ENCODE results near the gene RALGPS2. TPM values are rescaled to one million over a fixed set of nuclear protein-coding genes. Genes with fewer than 3 reads are reported as not detected.

Gene RALGPS2, protein sequence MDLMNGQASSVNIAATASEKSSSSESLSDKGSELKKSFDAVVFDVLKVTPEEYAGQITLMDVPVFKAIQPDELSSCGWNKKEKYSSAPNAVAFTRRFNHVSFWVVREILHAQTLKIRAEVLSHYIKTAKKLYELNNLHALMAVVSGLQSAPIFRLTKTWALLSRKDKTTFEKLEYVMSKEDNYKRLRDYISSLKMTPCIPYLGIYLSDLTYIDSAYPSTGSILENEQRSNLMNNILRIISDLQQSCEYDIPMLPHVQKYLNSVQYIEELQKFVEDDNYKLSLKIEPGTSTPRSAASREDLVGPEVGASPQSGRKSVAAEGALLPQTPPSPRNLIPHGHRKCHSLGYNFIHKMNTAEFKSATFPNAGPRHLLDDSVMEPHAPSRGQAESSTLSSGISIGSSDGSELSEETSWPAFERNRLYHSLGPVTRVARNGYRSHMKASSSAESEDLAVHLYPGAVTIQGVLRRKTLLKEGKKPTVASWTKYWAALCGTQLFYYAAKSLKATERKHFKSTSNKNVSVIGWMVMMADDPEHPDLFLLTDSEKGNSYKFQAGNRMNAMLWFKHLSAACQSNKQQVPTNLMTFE
- 34.9 and 41.5 TPM in 2 replicates for total RNA-seq (2014; rRNA removed; shearing (Covaris generic))

- no peaks in the 10 kb centered on the region for H3K36me3 ChIP-seq
- peak within 1 kb of the TSS; percentile 69 for H3K27ac ChIP-seq
- H3K4me3 ChIP-seq: peak within 1 kb of the TSS; percentile 98
- H3K27me3 ChIP-seq: no peaks in the 10 kb centered on the region
- peaks cover 7% of the 10 kb centered on the region for H3K4me1 ChIP-seq
- peak; percentile 60 to 83 for DNase-seq
- no peaks in the 10 kb centered on the region for H3K9me3 ChIP-seq (replicated peaks)
Measured at GRCh38 chr1:178724728-178725465, at the start of gene RALGPS2. Gene RALGPS2 (plus strand): TSS chr1:178725244. CDS start chr1:178776765, 51,521 bp downstream.

GRCh38 chr1:178679237-178679636 lies 45.8 kb upstream of the RALGPS2 start:
- H3K27ac ChIP-seq: no peak overlapping the region
- no peaks in the 10 kb centered on the region for H3K36me3 ChIP-seq
- H3K4me3 ChIP-seq: no peak overlapping the region
- H3K4me1 ChIP-seq: peaks cover 7% of the 10 kb centered on the region; the same call in 1 of the 2 replicates
- no peak for DNase-seq
- no peaks in the 10 kb centered on the region for H3K9me3 ChIP-seq (replicated peaks)
- no peaks in the 10 kb centered on the region for H3K27me3 ChIP-seq

DNA sequence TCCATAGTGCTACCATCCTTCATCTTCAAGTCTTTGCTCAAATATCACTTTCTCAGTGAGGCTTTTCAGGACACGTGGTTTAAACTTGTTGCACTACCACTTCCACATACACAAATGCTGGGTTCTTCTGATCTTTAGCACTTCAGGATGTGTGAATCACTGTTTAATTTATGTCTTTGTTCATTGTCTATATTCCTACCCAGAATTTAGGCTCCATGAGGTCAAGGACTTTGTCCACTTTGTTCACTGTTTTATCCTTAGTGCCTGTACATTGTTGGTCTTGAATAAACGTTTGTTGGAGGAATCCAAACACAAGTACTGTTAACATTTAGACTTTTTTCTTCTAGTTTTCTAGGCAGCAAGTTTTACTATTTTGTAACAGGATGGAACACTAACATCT lies 42.6 kb upstream of the RALGPS2 start:
- Histone ChIP-seq H3K36me3 (no peaks in the 10 kb centered on the region), H3K9me3 (replicated peaks) (no peaks in the 10 kb centered on the region), H3K4me3 (no peak overlapping the region), H3K4me1 (peaks cover 18% of the 10 kb centered on the region), H3K27me3 (no peaks in the 10 kb centered on the region), H3K27ac (no peak overlapping the region)
- DNase-seq: no peak

DNA sequence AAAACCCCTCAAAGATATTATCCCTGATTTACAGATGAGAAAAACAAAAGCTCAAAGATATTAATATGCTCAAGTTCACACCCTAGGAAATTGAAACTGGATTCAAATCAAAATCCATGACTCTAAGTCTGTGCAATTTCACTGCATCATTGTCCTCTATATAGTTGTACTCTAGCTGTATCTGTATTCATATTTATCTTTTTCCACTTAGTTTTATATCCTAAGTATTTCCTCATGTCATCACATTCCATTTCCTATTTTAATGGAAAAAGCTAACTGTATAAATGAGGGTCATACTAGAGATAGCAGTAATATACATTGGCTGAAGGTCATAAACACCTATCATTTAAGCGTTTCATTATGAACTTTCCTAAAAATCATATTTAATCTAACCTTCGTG lies 42.2 kb upstream of the RALGPS2 start:
- Histone ChIP-seq H3K27ac (no peak overlapping the region), H3K9me3 (replicated peaks) (no peaks in the 10 kb centered on the region), H3K4me3 (no peak overlapping the region), H3K36me3 (no peaks in the 10 kb centered on the region), H3K4me1 (peaks cover 18% of the 10 kb centered on the region), H3K27me3 (no peaks in the 10 kb centered on the region)
- DNase-seq: no peak

DNA sequence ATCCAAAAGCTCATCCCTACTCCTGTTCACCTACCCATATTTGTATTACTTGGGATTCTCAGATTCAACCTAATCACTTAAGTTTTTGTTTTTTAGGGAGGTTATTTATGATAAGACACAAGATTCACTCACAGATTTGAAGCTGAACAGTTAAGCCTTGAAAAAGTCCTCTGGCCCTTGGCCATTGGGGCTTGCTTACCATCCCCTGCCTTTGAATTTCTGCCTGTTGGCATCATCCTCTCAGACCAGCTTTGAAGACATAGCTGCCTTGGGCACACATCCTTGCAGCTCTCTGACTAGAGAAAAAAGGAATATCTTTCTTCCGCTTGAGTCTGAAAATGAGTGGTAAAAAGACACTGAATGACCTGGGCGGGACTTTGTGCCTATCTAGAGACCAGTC lies 41.8 kb upstream of the RALGPS2 start:
- Histone ChIP-seq H3K4me3 (no peak overlapping the region), H3K4me1 (peaks cover 18% of the 10 kb centered on the region), H3K27me3 (no peaks in the 10 kb centered on the region), H3K9me3 (replicated peaks) (no peaks in the 10 kb centered on the region), H3K27ac (no peak overlapping the region), H3K36me3 (no peaks in the 10 kb centered on the region)
- DNase-seq: no peak

DNA sequence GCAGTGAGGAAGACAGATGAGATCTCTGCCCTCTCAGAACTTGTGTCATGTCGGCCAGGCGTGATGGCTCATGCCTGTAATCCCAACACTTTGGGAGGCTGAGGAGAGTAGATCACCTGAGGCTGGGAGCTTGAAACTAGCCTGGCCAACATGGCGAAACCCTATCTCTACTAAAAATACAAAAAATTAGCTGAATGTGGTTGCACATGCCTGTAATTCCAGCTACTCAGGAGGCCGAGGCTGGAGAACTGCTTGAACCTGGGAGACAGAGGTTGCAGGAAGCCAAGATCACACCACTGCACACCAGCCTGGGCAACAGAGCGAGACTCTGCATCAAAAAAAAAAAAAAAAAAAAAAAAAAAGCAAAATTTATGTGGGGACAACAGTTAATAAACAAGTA lies 40.9 kb upstream of the RALGPS2 start:
- Histone ChIP-seq H3K36me3 (no peaks in the 10 kb centered on the region), H3K27me3 (no peaks in the 10 kb centered on the region), H3K27ac (peak overlapping the region; percentile 74; the same call in 1 of the 2 replicates), H3K4me3 (no peak overlapping the region), H3K9me3 (replicated peaks) (no peaks in the 10 kb centered on the region), H3K4me1 (peaks cover 18% of the 10 kb centered on the region)
- DNase-seq: no peak

- H3K27me3 ChIP-seq: no peaks in the 10 kb centered on the region
- H3K27ac ChIP-seq: peak overlapping the region; percentile 74
Measured at GRCh38 chr1:178684542-178685000, 40.5 kb upstream of the RALGPS2 start.

GRCh38 chr1:178686407-178686806 lies 38.6 kb upstream of the RALGPS2 start:
- Histone ChIP-seq H3K27ac (no peak overlapping the region), H3K27me3 (no peaks in the 10 kb centered on the region), H3K9me3 (replicated peaks) (no peaks in the 10 kb centered on the region)

More at GRCh38 chr1:178684542-178685000, 40.5 kb upstream of the RALGPS2 start:
- Histone ChIP-seq H3K9me3 (replicated peaks) (no peaks in the 10 kb centered on the region), H3K36me3 (no peaks in the 10 kb centered on the region), H3K4me3 (no peak overlapping the region), H3K4me1 (peaks cover 20% of the 10 kb centered on the region)
- peak; percentile 15 to 41 for DNase-seq

GRCh38 chr1:178688244-178688643 lies 36.8 kb upstream of the RALGPS2 start:
- peaks cover 31% of the 10 kb centered on the region for H3K4me1 ChIP-seq
- no peaks in the 10 kb centered on the region for H3K36me3 ChIP-seq
- H3K27ac ChIP-seq: no peak overlapping the region
- no peak for DNase-seq
- H3K27me3 ChIP-seq: no peaks in the 10 kb centered on the region
- no peaks in the 10 kb centered on the region for H3K9me3 ChIP-seq (replicated peaks)
- H3K4me3 ChIP-seq: no peak overlapping the region

More at GRCh38 chr1:178686407-178686806, 38.6 kb upstream of the RALGPS2 start:
- Histone ChIP-seq H3K36me3 (no peaks in the 10 kb centered on the region), H3K4me1 (peaks cover 33% of the 10 kb centered on the region), H3K4me3 (no peak overlapping the region)
- DNase-seq: no peak

- H3K27me3 ChIP-seq: no peaks in the 10 kb centered on the region
- H3K9me3 ChIP-seq (replicated peaks): no peaks in the 10 kb centered on the region
- peak; percentile 43 to 51 for DNase-seq
- peak overlapping the region; percentile 36 for H3K27ac ChIP-seq
- peaks cover 22% of the 10 kb centered on the region for H3K4me1 ChIP-seq
- H3K4me3 ChIP-seq: no peak overlapping the region
- H3K36me3 ChIP-seq: no peaks in the 10 kb centered on the region
Measured at GRCh38 chr1:178689769-178690168, 35.3 kb upstream of the RALGPS2 start.

DNA sequence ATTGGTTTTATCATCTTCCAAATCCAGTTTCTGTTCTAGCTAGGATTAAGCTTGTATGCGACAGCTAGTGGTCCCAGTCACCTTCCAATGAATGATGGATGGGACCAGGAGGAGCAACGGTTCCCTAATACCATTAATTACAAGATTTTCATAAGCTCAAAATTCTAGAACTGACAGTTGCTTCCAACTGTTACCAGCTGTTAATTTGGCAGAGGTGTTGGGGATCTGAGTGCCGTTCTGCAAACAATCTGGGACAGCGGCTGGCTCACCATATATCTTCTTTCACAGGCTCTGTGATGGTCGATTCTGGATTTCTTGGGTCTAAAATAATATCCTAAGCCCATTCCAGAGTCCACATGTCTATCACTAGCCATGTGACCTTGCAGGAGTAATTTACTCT lies 34.5 kb upstream of the RALGPS2 start:
- no peaks in the 10 kb centered on the region for H3K27me3 ChIP-seq
- H3K36me3 ChIP-seq: no peaks in the 10 kb centered on the region
- no peaks in the 10 kb centered on the region for H3K9me3 ChIP-seq (replicated peaks)
- peak; percentile 20 to 48 for DNase-seq
- H3K4me1 ChIP-seq: peaks cover 15% of the 10 kb centered on the region
- no peak overlapping the region for H3K4me3 ChIP-seq
- H3K27ac ChIP-seq: peak overlapping the region; percentile 36

- Histone ChIP-seq H3K27me3 (no peaks in the 10 kb centered on the region), H3K36me3 (no peaks in the 10 kb centered on the region), H3K9me3 (replicated peaks) (no peaks in the 10 kb centered on the region), H3K4me3 (no peak overlapping the region), H3K27ac (no peak overlapping the region), H3K4me1 (peaks cover 15% of the 10 kb centered on the region)
- DNase-seq: no peak
Measured at GRCh38 chr1:178692564-178693327, 32.3 kb upstream of the RALGPS2 start.

DNA sequence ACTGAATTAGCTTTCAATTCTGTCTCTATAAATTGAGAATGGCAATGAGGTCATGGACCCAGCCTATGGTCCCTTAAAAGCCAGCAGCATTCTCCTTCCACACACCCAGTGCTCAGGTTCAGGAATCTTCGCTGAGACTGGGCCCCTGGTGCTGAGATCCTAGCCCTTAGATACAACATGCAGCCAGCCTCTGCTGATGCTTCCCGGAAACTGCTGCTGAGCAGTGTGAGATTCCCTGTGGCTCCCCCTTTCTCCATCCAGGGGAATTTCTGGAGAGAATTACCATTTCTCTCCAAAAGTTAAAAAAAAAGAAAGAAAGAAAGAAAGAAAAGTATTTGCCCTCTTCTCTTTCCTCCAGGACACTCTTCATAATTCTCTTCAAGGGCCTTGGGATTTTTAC lies 31.7 kb upstream of the RALGPS2 start:
- Histone ChIP-seq H3K4me1 (peaks cover 15% of the 10 kb centered on the region), H3K27ac (no peak overlapping the region), H3K9me3 (replicated peaks) (no peaks in the 10 kb centered on the region), H3K27me3 (no peaks in the 10 kb centered on the region), H3K36me3 (no peaks in the 10 kb centered on the region), H3K4me3 (no peak overlapping the region)
- no peak for DNase-seq

DNA sequence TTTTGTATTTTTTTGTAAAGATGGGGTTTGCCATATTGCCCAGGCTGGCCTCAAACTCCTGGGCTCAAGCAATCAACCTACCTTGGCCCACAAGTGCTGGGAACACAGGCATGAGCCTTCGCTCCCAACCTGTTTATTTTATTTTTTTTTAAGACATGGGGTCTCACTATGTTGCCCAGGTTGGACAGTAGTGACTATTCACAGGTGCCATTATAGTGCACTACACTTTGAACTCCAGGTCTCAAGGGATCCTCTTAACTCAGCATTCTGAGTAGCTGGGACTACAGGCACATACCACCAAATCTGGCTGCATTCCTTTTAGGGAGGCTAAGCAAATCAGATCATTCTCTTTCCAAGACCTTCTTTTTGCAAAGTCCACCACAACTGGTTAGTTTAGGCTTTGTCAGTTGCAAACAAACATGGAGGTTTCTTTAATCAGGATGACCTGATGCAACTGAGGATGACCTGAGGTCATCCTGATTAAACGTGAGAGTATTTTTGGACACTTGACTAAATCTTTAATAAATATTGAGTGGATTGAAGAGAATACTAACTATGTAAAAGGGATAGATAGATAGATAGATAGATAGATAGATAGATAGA lies 30.0 kb upstream of the RALGPS2 start:
- DNase-seq: no peak
- Histone ChIP-seq H3K4me1 (peaks cover 9% of the 10 kb centered on the region), H3K9me3 (replicated peaks) (no peaks in the 10 kb centered on the region), H3K27ac (no peak overlapping the region), H3K36me3 (no peaks in the 10 kb centered on the region), H3K27me3 (no peaks in the 10 kb centered on the region), H3K4me3 (no peak overlapping the region)

Measured in SJCRH30 (cell line).